HCT116 (cell line): ENCODE results near the gene PRODH. TPM values are rescaled to one million over a fixed set of nuclear protein-coding genes. Genes with fewer than 3 reads are reported as not detected.
"Not testable (repeated sequence)": the region's sequence is repeated elsewhere in the genome, so short reads cannot be mapped to it uniquely, and the experiment has no call there.

Experiments used
- ATAC-seq: fragments of 200-7000 bp; cut with Tn5 transposase; 2 replicates; pipeline ENCODE4 v1.9.1; 2020; ENCODE audit warnings: mild to moderate bottlenecking, moderate library complexity
- BruUV-seq: library from RNA; stranded (reverse); fragments of 400-500 nt; replicated peaks from 2 replicates; lab custom pipeline; 2021; lab: Mats Ljungman, UMichigan
- CTCF ChIA-PET: fragments of 300-600 bp; sonication (Branson Sonifier 250); formaldehyde crosslinking; loops from one replicate; lab custom pipeline; 2021; ENCODE audit warnings: antibody characterized with exemption; lab: Charles Lee
- POLR2A ChIA-PET: fragments of 300-600, 350-600 bp; sonication (Branson Sonifier 250); formaldehyde crosslinking; loops from one replicate; lab custom pipeline; 2021; ENCODE audit warnings: antibody characterized with exemption; lab: Charles Lee
- RAD21 ChIA-PET, 2 experiments: fragments of 300-600 bp; sonication (Branson Sonifier 250); formaldehyde crosslinking; loops; one replicate each; lab custom pipeline; 2023; ENCODE audit warnings: low total read pairs in 2 of 2; ENCODE audit not compliant: uncharacterized antibody in 2 of 2, unreplicated experiment in 2 of 2, low non-redundant PET in 1 of 2; lab: Charles Lee
- DNase-seq: peaks from one replicate; pipeline ENCODE4 v3.0.0-alpha.2; 2010; ENCODE audit warnings: low read depth, low spot score
- H2AFZ ChIP-seq: fragments of 200-600 bp; shearing (Covaris generic), sonication (generic); 2 replicates; pipeline ENCODE4 v1.6.1; 2017; ENCODE audit warnings: low read depth, mixed run types, mixed read lengths, antibody characterized with exemption, low read length; ENCODE audit not compliant: poor library complexity, severe bottlenecking
- H3K27ac ChIP-seq: 2 replicates; pipeline ENCODE4 v1.5.1; 2012; ENCODE audit warnings: low read depth, low read length
- H3K27me3 ChIP-seq: fragments of 200-600 bp; sonication (generic); 2 replicates; pipeline ENCODE4 v1.6.1; 2016; ENCODE audit warnings: mixed run types, low read length, mixed read lengths; ENCODE audit not compliant: insufficient read depth
- H3K36me3 ChIP-seq, 2 experiments: fragments of 200-500 bp in 1 of 2; fragments of 200-600 bp in 1 of 2; sonication (Bioruptor generic) in 1 of 2; sonication (generic) in 1 of 2; 2 replicates each; pipeline versions ENCODE4 v1.5.1 to v1.6.1; 2014 to 2016; ENCODE audit warnings: low read length in 2 of 2, inconsistent platforms in 1 of 2, mixed read lengths in 1 of 2, mixed run types in 1 of 2; ENCODE audit not compliant: insufficient read depth in 2 of 2, control insufficient read depth in 1 of 2
- H3K4me1 ChIP-seq, 2 experiments: fragments of 200-600 bp in 1 of 2; sonication (generic) in 1 of 2; 2 replicates each; pipeline versions ENCODE4 v1.5.1 to v1.6.1; 2012 to 2017; ENCODE audit warnings: low read length in 2 of 2, inconsistent platforms in 1 of 2, mild to moderate bottlenecking in 1 of 2, mixed read lengths in 1 of 2, mixed run types in 1 of 2, moderate library complexity in 1 of 2; ENCODE audit not compliant: insufficient read depth in 2 of 2, control insufficient read depth in 1 of 2
- H3K4me2 ChIP-seq: fragments of 200-600 bp; sonication (generic); 2 replicates; pipeline ENCODE4 v1.6.1; 2017; ENCODE audit warnings: mixed run types, low read length, mixed read lengths
- H3K4me3 ChIP-seq, 2 experiments: fragments of 200-600 bp in 1 of 2; sonication (generic) in 1 of 2; replicated peaks in 1 of 2; 2 replicates each; pipeline ENCODE4 v1.5.1; 2011 to 2016; ENCODE audit warnings: low read length in 2 of 2, control low read depth in 1 of 2, low read depth in 1 of 2, mild to moderate bottlenecking in 1 of 2, mixed read lengths in 1 of 2, mixed run types in 1 of 2
- H3K79me2 ChIP-seq: fragments of 200-600 bp; sonication (generic); 2 replicates; pipeline ENCODE4 v1.6.1; 2017; ENCODE audit warnings: mild to moderate bottlenecking, mixed run types, low read length, moderate library complexity, mixed read lengths; ENCODE audit not compliant: insufficient read depth
- H3K9ac ChIP-seq: fragments of 200-600 bp; sonication (generic); 2 replicates; pipeline ENCODE4 v1.6.1; 2016; ENCODE audit warnings: low read length, mixed read lengths
- H3K9me2 ChIP-seq: fragments of 200-600 bp; sonication (generic), shearing (Covaris generic); 2 replicates; pipeline ENCODE4 v1.6.1; 2017; ENCODE audit warnings: mixed run types, mild to moderate bottlenecking, moderate library complexity; ENCODE audit not compliant: insufficient read depth
- H3K9me3 ChIP-seq, 2 experiments: fragments of 200-500 bp in 1 of 2; fragments of 200-600 bp in 1 of 2; sonication (Bioruptor generic) in 1 of 2; sonication (generic) in 1 of 2; 2 replicates each; pipeline ENCODE4 v1.6.1; 2014 to 2017; ENCODE audit warnings: low read length in 2 of 2, mixed read lengths in 2 of 2, inconsistent platforms in 1 of 2, low read depth in 1 of 2, mild to moderate bottlenecking in 1 of 2, mixed run types in 1 of 2, moderate library complexity in 1 of 2; ENCODE audit not compliant: control insufficient read depth in 1 of 2, insufficient read depth in 1 of 2
- H4K20me1 ChIP-seq: fragments of 200-600 bp; sonication (generic), shearing (Covaris generic); 2 replicates; pipeline ENCODE4 v1.6.1; 2017; ENCODE audit warnings: mixed run types, mild to moderate bottlenecking, moderate library complexity; ENCODE audit not compliant: insufficient read depth
- REST ChIP-seq: IDR thresholded peaks from 2 replicates; pipeline ENCODE4 v1.6.1; 2012; ENCODE audit warnings: low read depth
- SP1 ChIP-seq: IDR thresholded peaks from 2 replicates; pipeline ENCODE4 v1.6.1; 2012; ENCODE audit warnings: low read depth
- ZBTB33 ChIP-seq: IDR thresholded peaks from 2 replicates; pipeline ENCODE4 v1.6.1; 2011; ENCODE audit warnings: mild to moderate bottlenecking, low read length, moderate library complexity; ENCODE audit not compliant: insufficient replicate concordance; ENCODE audit errors: extremely low read depth
- intact Hi-C: fragments of 100-400 bp; cut with micrococcal nuclease; formaldehyde crosslinking; loops from 2 replicates; pipeline ENCODE4 v1.10.0; 2022
- total RNA-seq: library from RNA; stranded (reverse); gene quantifications from one replicate; pipeline ENCODE4 v1.2.1, GENCODE V29; 2021; ENCODE audit not compliant: unreplicated experiment

Gene PRODH
- total RNA-seq, 1 experiment from 2014 or later = 3.2 TPM

GRCh38 chr22:18969158-18969942 lies 33.3 kb upstream of the PRODH start:
- H3K36me3 ChIP-seq, ATAC-seq, H2AFZ ChIP-seq, BruUV-seq, DNase-seq, H3K27ac ChIP-seq, H4K20me1 ChIP-seq, H3K9me2 ChIP-seq, H3K27me3 ChIP-seq, H3K9me3 ChIP-seq, H3K9ac ChIP-seq, RAD21 ChIA-PET, H3K79me2 ChIP-seq, H3K4me3 ChIP-seq, CTCF ChIA-PET, POLR2A ChIA-PET, H3K4me1 ChIP-seq, intact Hi-C loops: not testable (repeated sequence)
- H3K4me2 ChIP-seq = peak overlapping the region; percentile 42; the same call in 1 of the 2 replicates

- POLR2A ChIA-PET = interaction anchor here (0.7 kb wide), 1 partner anchor 1303 kb away, joined by 8 read pairs; no protein-coding TSS in a partner anchor
- intact Hi-C loops = no loop called here
- no peaks in the 10 kb centered on the region for H3K36me3 ChIP-seq
- TF ChIP-seq REST (peak; percentile 78), ZBTB33 (no peak), SP1 (no peak)
- ATAC-seq (no peak), DNase-seq (no peak)
- H2AFZ ChIP-seq = no peak overlapping the region
- H3K79me2 ChIP-seq = no peaks in the 10 kb centered on the region
- no TSS peak for BruUV-seq
- no peaks in the 10 kb centered on the region for H3K27me3 ChIP-seq
- RAD21 ChIA-PET = no interaction called here
- H3K4me1 ChIP-seq = peaks cover 0 to 7% of the 10 kb centered on the region in 2 experiments; a peak in 1 of 4 replicates
- H3K9me3 ChIP-seq = no peaks in the 10 kb centered on the region
- no peak overlapping the region for H3K9ac ChIP-seq
- CTCF ChIA-PET = interaction anchor here (1.1 kb wide), 1 partner anchor 1303 kb away, joined by 3 read pairs; no protein-coding TSS in a partner anchor
- H3K27ac ChIP-seq = no peak overlapping the region
- H4K20me1 ChIP-seq = no peaks in the 10 kb centered on the region
- no peak overlapping the region for H3K4me2 ChIP-seq
- no peaks in the 10 kb centered on the region for H3K9me2 ChIP-seq
- H3K4me3 ChIP-seq = no peak overlapping the region
Measured at GRCh38 chr22:18968011-18968749, 32.1 kb upstream of the PRODH start.
